ENCODE data around the gene ASB4. TPM values are rescaled to one million over a fixed set of nuclear protein-coding genes. Genes with fewer than 3 reads are reported as not detected.
A peak's percentile ranks its signal among the peaks of the same experiment; 100 is the strongest.

Gene ASB4
- total RNA-seq, 4 donors from 2014 or later: 1.4 to 27.3 (median 17.9) TPM

- H3K9me3 ChIP-seq: no peaks in the 10 kb centered on the region
- DNase-seq: no peak
- H3K36me3 ChIP-seq: no peaks in the 10 kb centered on the region
- TF ChIP-seq CTCF (IDR thresholded peaks at IDR 0.05 in 4 of 5, conservative IDR thresholded peaks at IDR 0.05 in 1 of 5) (no peak), POLR2A (IDR thresholded peaks at IDR 0.05) (no peak)
- no peak overlapping the region for H3K27ac ChIP-seq
- intact Hi-C loops (cut with DNase I; ENCODE audit: low total_unique reads): no loop called here
- H3K4me3 ChIP-seq: no peak overlapping the region
- in situ Hi-C loops (cut with MboI; ENCODE audit: low sequenced_read_pairs in 4 of 4): loop anchor here in 3 of 4 donors (5.0 to 10.0 kb wide), 3 partner anchors 52 to 142 kb away; partner anchors contain the start of gene PDK4 (in 1 of the 3)
- H3K27me3 ChIP-seq: no peaks in the 10 kb centered on the region
- peaks cover 7 to 9% of the 10 kb centered on the region in 2 donors for H3K4me1 ChIP-seq
- no peak for ATAC-seq
These were observed 54.6 kb downstream of the ASB4 start for GRCh38 chr7:95540366-95540765.

- in situ Hi-C loops (cut with MboI; ENCODE audit: low sequenced_read_pairs in 4 of 4): loop anchor here in 3 of 4 donors (5.0 to 10.0 kb wide), 3 partner anchors 49 to 139 kb away; partner anchors contain the start of gene PDK4 (in 1 of the 3)
- ATAC-seq: no peak
These were observed 57.6 kb downstream of the ASB4 start for GRCh38 chr7:95543312-95543711.

GRCh38 chr7:95544171-95544570 is 58.4 kb downstream of the ASB4 start:
- Histone ChIP-seq H3K27me3 (no peaks in the 10 kb centered on the region), H3K27ac (peak overlapping the region; percentile 92 to 100 (median 94)), H3K4me3 (no peak overlapping the region), H3K4me1 (peaks cover 45 to 47% of the 10 kb centered on the region in 2 donors), H3K36me3 (no peaks in the 10 kb centered on the region), H3K9me3 (no peaks in the 10 kb centered on the region)
- intact Hi-C loops (cut with DNase I; ENCODE audit: low total_unique reads): loop anchor here (2.0 kb wide), 1 partner anchor 17 kb away; no protein-coding TSS in a partner anchor
- in situ Hi-C loops (cut with MboI; ENCODE audit: low sequenced_read_pairs in 4 of 4): loop anchor here in 3 of 4 donors (5.0 to 10.0 kb wide), 3 partner anchors 48 to 138 kb away; partner anchors contain the start of gene PDK4 (in 1 of the 3)
- TF ChIP-seq POLR2A (IDR thresholded peaks at IDR 0.05) (no peak), CTCF (IDR thresholded peaks at IDR 0.05 in 4 of 5, conservative IDR thresholded peaks at IDR 0.05 in 1 of 5) (no peak)
- ATAC-seq (no peak), DNase-seq (no peak)

More at GRCh38 chr7:95543312-95543711, 57.6 kb downstream of the ASB4 start:
- no peak overlapping the region for H3K27ac ChIP-seq
- no peaks in the 10 kb centered on the region for H3K36me3 ChIP-seq
- DNase-seq: no peak
- no peak overlapping the region for H3K4me3 ChIP-seq
- TF ChIP-seq CTCF (IDR thresholded peaks at IDR 0.05 in 4 of 5, conservative IDR thresholded peaks at IDR 0.05 in 1 of 5) (no peak), POLR2A (IDR thresholded peaks at IDR 0.05) (no peak)
- H3K9me3 ChIP-seq: no peaks in the 10 kb centered on the region
- H3K4me1 ChIP-seq: peaks cover 37 to 38% of the 10 kb centered on the region in 2 donors
- H3K27me3 ChIP-seq: no peaks in the 10 kb centered on the region
- intact Hi-C loops (cut with DNase I; ENCODE audit: low total_unique reads): no loop called here

- Histone ChIP-seq H3K9me3 (no peaks in the 10 kb centered on the region), H3K27ac (peak overlapping the region; percentile 92 to 100 (median 94)), H3K36me3 (no peaks in the 10 kb centered on the region), H3K4me1 (peaks cover 50 to 54% of the 10 kb centered on the region in 2 donors), H3K27me3 (no peaks in the 10 kb centered on the region), H3K4me3 (peak overlapping the region; percentile 45 to 55 (median 46))
- ATAC-seq: peak; percentile 76 to 78
- TF ChIP-seq POLR2A (IDR thresholded peaks at IDR 0.05) (peak in 1 of 2 donors; percentile 0), CTCF (IDR thresholded peaks at IDR 0.05 in 4 of 5, conservative IDR thresholded peaks at IDR 0.05 in 1 of 5) (peak; percentile 53 to 77 (median 67))
- intact Hi-C loops (cut with DNase I; ENCODE audit: low total_unique reads) (loop anchor here (1.0 to 2.0 kb wide), 2 partner anchors 18 to 139 kb away; no protein-coding TSS in a partner anchor), in situ Hi-C loops (cut with MboI; ENCODE audit: low sequenced_read_pairs in 4 of 4) (loop anchor here in 1 of 4 donors (10.0 kb wide), 1 partner anchor 50 kb away; the partner anchor contains the start of gene PDK4)
- peak; percentile 39 to 66 for DNase-seq
These were observed 59.4 kb downstream of the ASB4 start for GRCh38 chr7:95545007-95545615.
